CD14-positive monocyte (primary cell): Measurements from ENCODE around the gene CDH4. TPM values are rescaled to one million over a fixed set of nuclear protein-coding genes. Genes with fewer than 3 reads are reported as not detected.

Source experiments
- DNase-seq, 3 donors: peaks; one replicate each; pipeline ENCODE4 v3.0.0-alpha.2; 2011 to 2022
- H2AFZ ChIP-seq: 2 replicates; pipeline ENCODE4 v1.6.0; 2012; ENCODE audit warnings: mild to moderate bottlenecking, low read depth, low read length, inconsistent platforms; ENCODE audit not compliant: insufficient read depth, poor library complexity, severe bottlenecking
- H3K27ac ChIP-seq, 2 donors: 1 replicate in 1 of 2; 2 replicates in 1 of 2; pipeline ENCODE4 v1.5.1; 2012 to 2013; ENCODE audit warnings: low read length in 2 of 2, control low read depth in 1 of 2, inconsistent platforms in 1 of 2, low read depth in 1 of 2, mild to moderate bottlenecking in 1 of 2
- H3K27me3 ChIP-seq, 2 donors: one replicate each; pipeline versions ENCODE4 v1.6.0 to v1.6.1; 2011 to 2013; ENCODE audit warnings: low read length in 2 of 2; ENCODE audit not compliant: control insufficient read depth in 2 of 2, insufficient read depth in 2 of 2
- H3K36me3 ChIP-seq, 2 donors: replicated peaks in 1 of 2; 1 replicate in 1 of 2; 2 replicates in 1 of 2; pipeline versions ENCODE4 v1.5.1 to v1.6.1; 2012 to 2013; ENCODE audit warnings: low read length in 2 of 2, control low read depth in 1 of 2, inconsistent platforms in 1 of 2, mild to moderate bottlenecking in 1 of 2; ENCODE audit not compliant: insufficient read depth in 2 of 2, control insufficient read depth in 1 of 2
- H3K4me1 ChIP-seq, 2 donors: 1 replicate in 1 of 2; 2 replicates in 1 of 2; pipeline versions ENCODE4 v1.5.1 to v1.6.1; 2012 to 2013; ENCODE audit warnings: low read length in 2 of 2, control low read depth in 1 of 2, inconsistent platforms in 1 of 2, mild to moderate bottlenecking in 1 of 2, moderate library complexity in 1 of 2; ENCODE audit not compliant: insufficient read depth in 2 of 2, control insufficient read depth in 1 of 2
- H3K4me2 ChIP-seq: replicated peaks from 2 replicates; pipeline ENCODE3; 2012; ENCODE audit warnings: low read length, moderate library complexity, mild to moderate bottlenecking; ENCODE audit not compliant: poor library complexity, severe bottlenecking; ENCODE audit errors: extremely low read depth
- H3K4me3 ChIP-seq, 3 experiments: fragments of 200-600 bp in 1 of 3; sonication (generic) in 1 of 3; replicated peaks in 1 of 3; 1 replicate in 2 of 3; 2 replicates in 1 of 3; pipeline ENCODE4 v1.5.1; 2011 to 2013; ENCODE audit warnings: low read length in 3 of 3, mild to moderate bottlenecking in 3 of 3, control low read depth in 2 of 3, low read depth in 2 of 3, inconsistent platforms in 1 of 3, moderate library complexity in 1 of 3
- H3K79me2 ChIP-seq: 2 replicates; pipeline ENCODE4 v1.6.0; 2012; ENCODE audit warnings: mild to moderate bottlenecking, control low read depth, inconsistent platforms, low read length, moderate library complexity; ENCODE audit not compliant: insufficient read depth
- H3K9ac ChIP-seq: 2 replicates; pipeline ENCODE4 v1.6.0; 2017; ENCODE audit warnings: low read length, mild to moderate bottlenecking; ENCODE audit not compliant: insufficient read depth, poor library complexity, severe bottlenecking
- H3K9me3 ChIP-seq, 2 donors: replicated peaks in 1 of 2; 1 replicate in 1 of 2; 2 replicates in 1 of 2; pipeline versions ENCODE4 v1.5.1 to v1.6.1; 2012 to 2013; ENCODE audit warnings: low read length in 2 of 2, control low read depth in 1 of 2; ENCODE audit not compliant: control insufficient read depth in 1 of 2, insufficient read depth in 1 of 2
- H4K20me1 ChIP-seq: 2 replicates; pipeline ENCODE4 v1.6.0; 2012; ENCODE audit warnings: mild to moderate bottlenecking, low read length, control low read depth, moderate library complexity; ENCODE audit not compliant: insufficient read depth
- H3K27ac Mint-ChIP-seq, 7 donors: one replicate each; pipeline ENCODE4 v1.8.0; 2020; ENCODE audit warnings: mild to moderate bottlenecking in 7 of 7, mixed read lengths in 7 of 7, moderate library complexity in 6 of 7, inconsistent platforms in 2 of 7
- H3K27me3 Mint-ChIP-seq, 3 donors: one replicate each; pipeline ENCODE4 v1.8.0; 2021 to 2022; ENCODE audit warnings: low read depth in 3 of 3, mild to moderate bottlenecking in 3 of 3, mixed read lengths in 3 of 3, moderate library complexity in 3 of 3, inconsistent platforms in 1 of 3
- H3K36me3 Mint-ChIP-seq, 2 donors: one replicate each; pipeline ENCODE4 v1.8.0; 2020; ENCODE audit warnings: mixed read lengths in 2 of 2, inconsistent platforms in 1 of 2, mild to moderate bottlenecking in 1 of 2
- H3K4me1 Mint-ChIP-seq: one replicate; pipeline ENCODE4 v1.8.0; 2020; ENCODE audit warnings: mild to moderate bottlenecking, mixed read lengths
- H3K4me3 Mint-ChIP-seq, 2 donors: one replicate each; pipeline ENCODE4 v1.8.0; 2020; ENCODE audit warnings: mild to moderate bottlenecking in 2 of 2, mixed read lengths in 2 of 2, moderate library complexity in 1 of 2
- H3K9me3 Mint-ChIP-seq, 7 donors: one replicate each; pipeline ENCODE4 v1.8.0; 2020 to 2022; ENCODE audit warnings: mixed read lengths in 7 of 7, mild to moderate bottlenecking in 6 of 7, moderate library complexity in 6 of 7, inconsistent platforms in 2 of 7
- CTCF ChIP-seq: fragments of 200-600 bp; IDR thresholded peaks from one replicate; pipeline ENCODE4 v1.8.0; 2022; ENCODE audit warnings: antibody characterized with exemption, mild to moderate bottlenecking
- WGBS: methylation state at CpG from one replicate; pipeline ENCODE4 v1.1.5; 2013; ENCODE audit warnings: missing lambda C conversion rate; ENCODE audit not compliant: insufficient coverage; 5-methylcytosine and 5-hydroxymethylcytosine counted together
- intact Hi-C, 2 donors: fragments of 100-400 bp; cut with micrococcal nuclease; formaldehyde crosslinking; loops; one replicate each; pipeline versions ENCODE4 v1.15.0 to v1.15.1; 2023
- polyA plus RNA-seq, 3 donors: library from polyadenylated mRNA; depleted of rRNA in 1 of 3; unstranded in 2 of 3; stranded (reverse) in 1 of 3; fragments of 300-500 nt in 2 of 3; fragments of >200 nt in 1 of 3; fragmentation: Illumina TruSeq in 2 of 3; gene quantifications; 1 replicate in 2 of 3; 2 replicates in 1 of 3; pipeline ENCODE4 v1.2.3, GENCODE V29; 2012 to 2021

CDH4 gene
- polyA plus RNA-seq, 3 donors = not detected

GRCh38 chr20:61441537-61441936 is 189.5 kb downstream of the CDH4 start:
- Mint-ChIP-seq H3K9me3 (peaks cover 0 to 18% (median 4%) of the 10 kb centered on the region in 7 donors), H3K27ac (no peak overlapping the region), H3K27me3 (peaks cover 0 to 13% (median 4%) of the 10 kb centered on the region in 3 donors), H3K4me1 (peaks cover 7% of the 10 kb centered on the region), H3K4me3 (no peak overlapping the region), H3K36me3 (no peaks in the 10 kb centered on the region)
- Histone ChIP-seq H3K4me3 (no peak overlapping the region), H3K36me3 (no peaks in the 10 kb centered on the region), H4K20me1 (no peaks in the 10 kb centered on the region), H2AFZ (no peak overlapping the region), H3K27me3 (no peaks in the 10 kb centered on the region), H3K4me1 (no peaks in the 10 kb centered on the region), H3K27ac (no peak overlapping the region), H3K79me2 (no peaks in the 10 kb centered on the region), H3K4me2 (no peak overlapping the region), H3K9ac (no peak overlapping the region), H3K9me3 (peaks cover 4 to 47% of the 10 kb centered on the region in 2 donors)
- TF ChIP-seq CTCF = no peak
- intact Hi-C loops = no loop called here
- no peak for DNase-seq
- WGBS = 77% methylated on average over 4 of the region's 5 CpGs

- H3K4me1 Mint-ChIP-seq = peaks cover 2% of the 10 kb centered on the region
- Histone ChIP-seq H3K27me3 (no peaks in the 10 kb centered on the region), H3K4me1 (no peaks in the 10 kb centered on the region), H3K9me3 (peaks cover 4 to 42% of the 10 kb centered on the region in 2 donors), H2AFZ (no peak overlapping the region), H3K36me3 (no peaks in the 10 kb centered on the region), H4K20me1 (no peaks in the 10 kb centered on the region), H3K79me2 (no peaks in the 10 kb centered on the region), H3K9ac (no peak overlapping the region), H3K4me2 (no peak overlapping the region), H3K4me3 (no peak overlapping the region), H3K27ac (no peak overlapping the region)
- 77% methylated on average over 9 of the region's 13 CpGs for WGBS
- peaks cover 0 to 15% (median 4%) of the 10 kb centered on the region in 7 donors for H3K9me3 Mint-ChIP-seq
- no peak for DNase-seq
- H3K27ac Mint-ChIP-seq = no peak overlapping the region
- H3K36me3 Mint-ChIP-seq = no peaks in the 10 kb centered on the region
- no peak for TF ChIP-seq CTCF
- H3K4me3 Mint-ChIP-seq = no peak overlapping the region
- intact Hi-C loops = no loop called here
- peaks cover 0 to 9% (median 2%) of the 10 kb centered on the region in 3 donors for H3K27me3 Mint-ChIP-seq
Measured at GRCh38 chr20:61442075-61442670, 190.1 kb downstream of the CDH4 start.
